Adipocyte (in vitro differentiated cells): Measurements from ENCODE around the gene HLA-B.
"Not testable (repeated sequence)": the region's sequence is repeated elsewhere in the genome, so short reads cannot be mapped to it uniquely, and the experiment has no call there.

Experiments
- DNase-seq: peaks from one replicate; pipeline ENCODE4 v3.0.0-alpha.2; 2015; ENCODE audit warnings: low read depth
- H3K27me3 ChIP-seq: replicated peaks from 2 replicates; pipeline ENCODE4 v1.7.0; 2013; ENCODE audit warnings: mild to moderate bottlenecking, low read length, moderate library complexity; ENCODE audit not compliant: control insufficient read depth, insufficient read depth
- H3K36me3 ChIP-seq: 2 replicates; pipeline ENCODE4 v1.7.0; 2013; ENCODE audit warnings: low read length, mild to moderate bottlenecking, moderate library complexity; ENCODE audit not compliant: control insufficient read depth, insufficient read depth, severe bottlenecking
- H3K4me1 ChIP-seq: 2 replicates; pipeline ENCODE4 v1.7.0; 2013; ENCODE audit warnings: mild to moderate bottlenecking, low read length, moderate library complexity; ENCODE audit not compliant: control insufficient read depth, insufficient read depth
- H3K4me3 ChIP-seq: 2 replicates; pipeline ENCODE4 v1.7.0; 2013; ENCODE audit warnings: mild to moderate bottlenecking, low read length, moderate library complexity
- H3K9ac ChIP-seq: 2 replicates; pipeline ENCODE4 v1.7.0; 2013; ENCODE audit warnings: mild to moderate bottlenecking, low read length, moderate library complexity
- H3K9me3 ChIP-seq: 2 replicates; pipeline ENCODE4 v1.7.0; 2013; ENCODE audit warnings: mild to moderate bottlenecking, low read length, moderate library complexity; ENCODE audit not compliant: control insufficient read depth

Gene HLA-B

DNA sequence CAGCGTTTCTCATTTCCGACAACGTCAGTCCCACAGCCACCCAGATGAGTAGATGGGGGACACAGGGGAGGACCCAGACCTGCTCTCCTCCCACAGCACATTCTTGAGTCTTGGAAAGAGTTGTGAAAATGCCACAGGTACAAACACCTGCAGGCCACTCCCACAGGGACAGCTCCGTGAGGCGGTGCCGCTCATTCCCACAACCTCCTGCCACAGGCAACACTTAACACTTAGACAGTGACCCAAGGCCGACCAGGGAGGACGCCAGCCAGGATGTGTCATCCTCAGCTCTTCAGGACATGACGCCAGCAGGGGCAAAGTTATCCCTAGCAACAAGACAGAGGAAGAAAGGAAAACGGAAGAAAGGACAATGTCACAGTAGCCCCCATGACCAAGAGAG, 22.9 kb upstream of the HLA-B start:
- peaks cover 3% of the 10 kb centered on the region for H3K4me1 ChIP-seq
- H3K4me3 ChIP-seq, result no peak overlapping the region
- peaks cover 42% of the 10 kb centered on the region for H3K27me3 ChIP-seq
- DNase-seq, result no peak
- H3K9ac ChIP-seq, result no peak overlapping the region
- H3K36me3 ChIP-seq, result no peaks in the 10 kb centered on the region
- no peaks in the 10 kb centered on the region for H3K9me3 ChIP-seq

DNA sequence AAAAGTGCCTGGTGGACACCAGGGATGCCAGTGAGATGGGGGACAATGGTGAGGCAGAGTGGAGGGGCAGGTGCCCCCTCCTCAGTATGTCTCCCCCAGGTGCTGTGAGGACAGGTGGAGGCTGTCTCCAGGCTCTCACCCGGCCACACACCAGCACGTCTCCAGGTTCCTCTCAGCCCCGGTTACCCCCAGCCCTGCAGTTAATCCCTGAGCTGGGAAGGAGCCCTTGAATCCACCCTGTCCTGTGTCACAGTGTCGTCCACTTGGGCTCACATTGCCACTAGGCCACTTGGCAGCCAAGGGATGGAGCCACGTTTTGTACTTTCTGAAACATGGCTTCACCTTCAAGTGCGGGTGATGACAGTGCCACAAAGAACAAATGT, 21.7 kb upstream of the HLA-B start:
- Histone ChIP-seq H3K9me3 (no peaks in the 10 kb centered on the region), H3K4me1 (peaks cover 3% of the 10 kb centered on the region), H3K27me3 (peaks cover 44% of the 10 kb centered on the region), H3K9ac (no peak overlapping the region), H3K4me3 (no peak overlapping the region), H3K36me3 (no peaks in the 10 kb centered on the region)
- DNase-seq, result no peak

DNA sequence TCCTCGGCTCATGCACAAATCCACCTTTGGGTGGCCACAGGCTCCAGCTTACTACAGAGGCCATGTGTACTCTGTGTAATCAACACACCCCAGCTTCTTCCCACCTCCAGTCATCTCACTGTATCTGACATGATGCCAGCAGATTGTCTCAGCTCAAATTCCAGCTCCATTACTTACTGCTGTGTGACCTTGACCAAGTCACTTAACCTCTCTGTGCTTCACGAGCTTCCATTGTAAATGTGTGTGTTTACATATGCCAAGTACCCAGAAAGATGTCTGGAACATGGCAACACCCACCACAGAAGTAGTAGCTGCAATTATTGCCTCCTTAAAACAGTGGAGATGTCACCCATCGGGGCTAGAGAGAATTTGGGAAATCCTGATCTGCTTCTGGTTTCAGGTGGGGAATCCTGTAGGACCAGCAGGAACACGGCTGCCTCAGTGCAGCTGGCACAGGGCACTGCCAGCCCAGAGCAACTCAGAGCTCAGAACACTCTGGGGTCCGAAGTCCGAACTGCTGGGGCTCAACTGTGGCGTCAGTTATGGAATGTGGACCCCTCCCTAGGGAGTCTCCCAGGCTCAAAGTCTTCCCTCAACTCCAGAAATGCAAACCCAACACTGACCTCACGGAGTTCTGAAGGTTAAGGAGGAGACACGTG, 21.2 kb upstream of the HLA-B start:
- no peaks in the 10 kb centered on the region for H3K36me3 ChIP-seq
- H3K27me3 ChIP-seq, result peaks cover 44% of the 10 kb centered on the region
- peaks cover 3% of the 10 kb centered on the region for H3K4me1 ChIP-seq
- no peak for DNase-seq
- no peak overlapping the region for H3K4me3 ChIP-seq
- H3K9me3 ChIP-seq, result no peaks in the 10 kb centered on the region
- no peak overlapping the region for H3K9ac ChIP-seq

DNA sequence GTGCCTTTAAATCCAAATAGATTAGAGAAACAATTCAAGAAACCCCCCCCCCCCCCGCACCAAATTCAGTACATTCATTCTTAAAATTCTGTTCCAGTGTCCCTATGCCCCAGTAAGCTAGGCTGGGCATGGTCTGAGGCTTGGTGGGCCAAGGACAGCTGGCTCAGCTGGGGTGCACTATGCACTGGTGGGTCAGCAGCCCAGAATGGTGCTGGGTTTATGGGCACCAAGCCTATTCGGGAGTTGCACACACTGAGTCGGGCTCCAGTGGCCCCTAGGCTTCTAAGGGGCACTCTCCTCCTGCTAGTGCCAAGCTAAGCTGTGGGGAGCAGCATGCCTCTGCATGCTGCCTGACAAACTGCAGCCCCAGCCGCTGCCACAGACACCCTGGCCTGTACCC, 20.1 kb upstream of the HLA-B start:
- DNase-seq, result no peak
- peaks cover 44% of the 10 kb centered on the region for H3K27me3 ChIP-seq
- no peak overlapping the region for H3K4me3 ChIP-seq
- peaks cover 3% of the 10 kb centered on the region for H3K9me3 ChIP-seq
- H3K36me3 ChIP-seq, result no peaks in the 10 kb centered on the region
- peaks cover 3% of the 10 kb centered on the region for H3K4me1 ChIP-seq
- H3K9ac ChIP-seq, result no peak overlapping the region

DNA sequence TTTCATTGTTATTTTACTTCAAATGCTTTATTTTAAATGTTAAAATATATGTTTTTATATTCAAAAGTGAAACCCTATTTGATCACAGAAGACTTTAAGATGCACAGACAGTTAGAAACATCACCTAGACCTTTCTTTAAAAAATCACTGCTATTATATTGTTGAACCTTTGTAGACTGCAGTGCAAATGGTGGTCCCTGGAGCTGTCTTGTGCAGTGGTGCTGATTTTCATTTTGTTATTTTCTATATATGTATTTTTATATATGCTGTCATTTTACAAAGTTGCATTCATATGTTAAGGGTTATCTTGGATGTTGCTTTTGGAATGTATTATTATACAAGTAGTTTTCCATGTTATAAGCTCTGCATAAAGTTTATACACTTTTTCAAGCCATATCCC, 18.7 kb upstream of the HLA-B start:
- Histone ChIP-seq H3K4me1 (peaks cover 3% of the 10 kb centered on the region), H3K4me3 (no peak overlapping the region), H3K9me3 (peaks cover 8% of the 10 kb centered on the region), H3K27me3 (peaks cover 44% of the 10 kb centered on the region), H3K36me3 (no peaks in the 10 kb centered on the region), H3K9ac (no peak overlapping the region)
- no peak for DNase-seq

DNA sequence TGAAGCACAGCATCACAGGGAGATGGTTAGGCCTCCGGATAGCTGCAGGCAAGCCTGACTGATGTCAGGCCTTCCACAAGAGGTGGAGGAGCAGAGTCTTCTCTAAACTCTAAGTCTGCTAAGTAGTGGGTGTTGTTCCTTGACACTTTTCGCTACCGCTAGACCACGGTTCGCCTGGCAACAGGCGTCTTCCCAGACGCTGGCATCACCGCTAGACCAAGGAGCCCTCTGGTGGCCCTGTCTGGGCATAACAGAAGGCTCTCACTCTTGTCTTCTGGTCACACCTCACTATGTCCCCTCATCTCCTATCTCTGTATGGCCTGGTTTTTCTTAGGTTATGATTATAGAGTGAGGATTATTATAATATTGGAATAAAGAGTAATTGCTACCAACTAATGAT, 17.1 kb upstream of the HLA-B start:
- H3K27me3 ChIP-seq, result peaks cover 49% of the 10 kb centered on the region
- not testable (repeated sequence) for DNase-seq, H3K4me3 ChIP-seq, H3K36me3 ChIP-seq, H3K9me3 ChIP-seq, H3K9ac ChIP-seq, H3K4me1 ChIP-seq

DNA sequence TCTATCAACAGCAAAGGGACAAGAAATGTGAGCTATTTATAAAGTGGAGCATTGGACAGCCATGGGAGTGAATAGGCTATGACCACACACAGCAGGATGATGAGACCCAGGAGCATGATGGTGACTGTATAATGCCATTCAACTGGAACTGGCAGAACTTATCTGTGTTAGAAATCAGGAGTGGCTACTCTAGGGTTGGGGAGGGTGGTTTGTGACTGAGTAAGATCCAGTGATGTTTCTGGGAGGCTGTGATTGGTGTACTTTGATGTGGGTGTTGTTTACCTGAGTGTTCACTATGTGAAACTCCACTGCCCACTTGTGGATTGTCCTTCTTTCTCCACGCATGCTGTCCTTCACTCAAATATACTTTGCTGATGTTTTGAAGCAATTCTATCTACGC, 11.5 kb upstream of the HLA-B start:
- Histone ChIP-seq H3K4me1 (no peaks in the 10 kb centered on the region), H3K27me3 (peaks cover 30% of the 10 kb centered on the region), H3K4me3 (no peak overlapping the region), H3K9me3 (peaks cover 8% of the 10 kb centered on the region), H3K9ac (no peak overlapping the region), H3K36me3 (no peaks in the 10 kb centered on the region)
- DNase-seq, result no peak

DNA sequence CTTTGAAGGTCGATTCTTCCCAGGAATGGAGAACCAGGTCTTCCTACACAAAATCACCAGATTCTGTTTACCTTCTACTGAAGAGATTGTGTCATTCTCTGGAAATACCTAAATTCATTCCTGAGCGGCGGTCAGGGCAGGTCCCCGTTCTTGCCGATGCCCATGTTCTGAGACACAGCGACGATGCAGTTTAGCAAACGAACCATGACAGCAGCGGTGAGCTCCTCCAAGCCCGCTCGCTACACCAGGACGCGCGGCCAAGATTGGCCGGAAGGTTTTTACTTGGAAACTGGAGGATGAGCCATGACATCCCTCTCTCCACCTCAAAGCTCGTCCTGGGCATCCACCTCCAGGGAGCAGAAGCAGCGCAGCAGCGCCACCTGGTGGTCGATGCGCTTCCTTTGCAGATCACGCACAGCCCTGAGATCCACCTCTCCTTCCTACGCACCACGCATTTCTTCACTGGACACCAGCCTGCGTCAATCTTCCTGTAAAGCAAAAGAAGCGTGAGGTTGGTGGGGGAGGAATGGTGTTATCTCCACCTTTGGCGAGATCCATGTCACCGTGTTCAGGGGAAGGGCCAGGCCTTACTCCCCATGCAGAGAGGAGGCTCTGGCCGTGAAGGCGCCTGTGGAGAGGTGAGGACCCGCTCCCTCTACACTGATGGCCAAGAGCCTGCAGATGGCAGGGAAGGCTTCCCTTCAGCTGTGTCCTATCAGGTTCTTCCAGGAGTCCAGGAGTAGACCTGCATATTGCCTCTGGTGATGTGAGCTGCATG, 9.9 kb upstream of the HLA-B start:
- Histone ChIP-seq H3K9ac (no peak overlapping the region), H3K36me3 (no peaks in the 10 kb centered on the region), H3K27me3 (peaks cover 34% of the 10 kb centered on the region), H3K9me3 (peaks cover 4% of the 10 kb centered on the region), H3K4me1 (no peaks in the 10 kb centered on the region), H3K4me3 (peak overlapping the region; percentile 20)
- peak; percentile 96 for DNase-seq

DNA sequence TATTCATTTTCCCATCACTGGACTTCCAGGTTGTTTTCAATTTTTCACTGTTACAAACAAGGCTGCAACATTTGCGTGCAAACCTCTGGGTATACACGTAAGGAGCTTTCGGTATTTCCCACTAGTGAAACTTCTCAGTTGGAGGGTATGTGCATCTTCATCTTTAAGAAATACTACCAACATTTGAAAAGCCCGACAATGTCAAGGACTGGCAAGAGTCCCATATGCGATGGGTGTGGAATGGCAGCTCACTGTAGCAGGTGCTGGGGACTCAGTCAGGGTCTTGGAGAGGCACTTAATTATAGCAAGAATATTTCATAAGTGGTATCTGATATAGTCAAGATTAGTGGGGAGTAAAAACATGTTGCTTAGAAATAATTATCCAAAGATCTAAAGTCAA, 8.9 kb upstream of the HLA-B start:
- H3K4me3 ChIP-seq, result no peak overlapping the region
- H3K27me3 ChIP-seq, result peaks cover 34% of the 10 kb centered on the region
- H3K36me3 ChIP-seq, result no peaks in the 10 kb centered on the region
- H3K4me1 ChIP-seq, result no peaks in the 10 kb centered on the region
- no peaks in the 10 kb centered on the region for H3K9me3 ChIP-seq
- DNase-seq, result no peak
- no peak overlapping the region for H3K9ac ChIP-seq

DNA sequence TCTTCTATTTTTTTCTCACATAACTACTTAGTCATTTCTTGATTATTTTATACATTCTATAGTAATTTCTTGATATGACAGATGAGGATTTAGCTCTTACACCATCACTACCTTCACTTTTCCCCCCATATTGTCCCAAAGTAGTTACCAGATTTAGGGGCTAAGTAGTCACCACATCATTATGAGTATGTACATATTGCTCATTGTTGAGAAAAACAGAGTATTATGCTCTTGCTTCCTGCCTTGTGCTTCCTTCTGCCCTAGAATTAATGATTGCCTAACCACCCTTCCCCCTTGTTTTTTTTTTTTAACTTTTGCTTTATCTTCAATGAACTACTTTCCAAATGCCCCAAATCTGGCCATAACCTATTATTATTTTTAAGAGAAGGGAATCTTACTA, 6.8 kb upstream of the HLA-B start:
- H3K4me3 ChIP-seq, result no peak overlapping the region
- H3K36me3 ChIP-seq, result no peaks in the 10 kb centered on the region
- H3K27me3 ChIP-seq, result peaks cover 26% of the 10 kb centered on the region
- no peak for DNase-seq
- no peak overlapping the region for H3K9ac ChIP-seq
- H3K9me3 ChIP-seq, result no peaks in the 10 kb centered on the region
- no peaks in the 10 kb centered on the region for H3K4me1 ChIP-seq

DNA sequence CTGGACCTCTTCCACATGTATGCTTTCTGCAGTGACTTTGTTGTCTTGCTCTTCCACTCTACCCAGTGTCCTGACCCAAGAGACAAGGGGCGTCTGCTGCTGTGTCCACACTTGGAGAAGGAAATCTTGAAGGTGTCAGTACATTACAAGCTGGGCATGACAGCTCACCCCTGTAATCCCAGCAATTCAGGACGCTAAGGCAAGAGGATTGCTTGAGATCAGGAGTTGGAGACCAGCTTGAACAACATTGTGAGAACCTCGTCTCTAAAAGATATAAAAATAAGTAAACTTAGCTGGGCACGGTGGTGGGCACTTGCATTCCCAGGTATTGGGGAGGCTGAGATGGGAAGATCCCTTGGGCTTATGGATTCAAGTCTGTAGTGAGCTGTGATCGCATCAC, 5.8 kb upstream of the HLA-B start:
- H3K9me3 ChIP-seq, result no peaks in the 10 kb centered on the region
- H3K36me3 ChIP-seq, result no peaks in the 10 kb centered on the region
- peaks cover 21% of the 10 kb centered on the region for H3K27me3 ChIP-seq
- DNase-seq, result no peak
- H3K4me1 ChIP-seq, result no peaks in the 10 kb centered on the region
- no peak overlapping the region for H3K4me3 ChIP-seq
- no peak overlapping the region for H3K9ac ChIP-seq
